Measurements from ENCODE around the gene ANO4. TPM values are rescaled to one million over a fixed set of nuclear protein-coding genes. Genes with fewer than 3 reads are reported as not detected.

The ANO4 gene
- total and polyA plus RNA-seq, 4 experiments from 2014 or later = not detected

- peaks cover 0 to 1% of the 10 kb centered on the region in 2 donors for H3K27me3 Mint-ChIP-seq
- no peak overlapping the region for H3K4me3 Mint-ChIP-seq
- H3K27me3 ChIP-seq (ENCODE audit: insufficient read depth, low read length) = no peaks in the 10 kb centered on the region
- H3K27ac ChIP-seq (ENCODE audit: low read depth, low read length) = no peak overlapping the region
- DNase-seq = no peak
- ChIA-PET CTCF (ENCODE audit: partially characterized antibody) (no interaction called here), POLR2A (ENCODE audit: partially characterized antibody) (no interaction called here)
- no peaks in the 10 kb centered on the region for H3K4me1 Mint-ChIP-seq
- no peak overlapping the region for H3K27ac Mint-ChIP-seq
- H3K36me3 ChIP-seq (ENCODE audit: insufficient read depth, low read length) = no peaks in the 10 kb centered on the region
- H3K36me3 Mint-ChIP-seq = no peaks in the 10 kb centered on the region
- no peak overlapping the region for H3K4me3 ChIP-seq (ENCODE audit: low read length in 2 of 2)
- H3K9me3 ChIP-seq (ENCODE audit: control insufficient read depth in 1 of 2, low read length in 2 of 2) = no peaks in the 10 kb centered on the region
- intact Hi-C loops (cut with micrococcal nuclease) = no loop called here
- no peaks in the 10 kb centered on the region for H3K4me1 ChIP-seq (ENCODE audit: insufficient read depth, low read length)
- peaks cover 0 to 9% (median 2%) of the 10 kb centered on the region in 8 donors for H3K9me3 Mint-ChIP-seq
Observed at GRCh38 chr12:100801320-100801719, 6.7 kb downstream of the ANO4 start.

GRCh38 chr12:100808777-100809176 is 14.2 kb downstream of the ANO4 start:
- Histone ChIP-seq H3K9me3 (ENCODE audit: control insufficient read depth in 1 of 2, low read length in 2 of 2) (no peaks in the 10 kb centered on the region), H3K27ac (ENCODE audit: low read depth, low read length) (no peak overlapping the region), H3K36me3 (ENCODE audit: insufficient read depth, low read length) (no peaks in the 10 kb centered on the region), H3K4me1 (ENCODE audit: insufficient read depth, low read length) (no peaks in the 10 kb centered on the region), H3K4me3 (ENCODE audit: low read length in 2 of 2) (no peak overlapping the region), H3K27me3 (ENCODE audit: insufficient read depth, low read length) (no peaks in the 10 kb centered on the region)
- DNase-seq = no peak
- Mint-ChIP-seq H3K27ac (no peak overlapping the region), H3K4me1 (no peaks in the 10 kb centered on the region), H3K9me3 (peaks cover 0 to 23% (median 2%) of the 10 kb centered on the region in 8 donors), H3K27me3 (peaks cover 2 to 5% of the 10 kb centered on the region in 2 donors), H3K4me3 (no peak overlapping the region), H3K36me3 (no peaks in the 10 kb centered on the region)
- POLR2A ChIA-PET (ENCODE audit: partially characterized antibody) = no interaction called here
- intact Hi-C loops (cut with micrococcal nuclease) = no loop called here
- CTCF ChIA-PET (ENCODE audit: partially characterized antibody) = no interaction called here

- POLR2A ChIA-PET (ENCODE audit: partially characterized antibody) = no interaction called here
- Histone ChIP-seq H3K27ac (ENCODE audit: low read depth, low read length) (no peak overlapping the region), H3K4me3 (ENCODE audit: low read length in 2 of 2) (no peak overlapping the region), H3K36me3 (ENCODE audit: insufficient read depth, low read length) (no peaks in the 10 kb centered on the region), H3K4me1 (ENCODE audit: insufficient read depth, low read length) (no peaks in the 10 kb centered on the region), H3K27me3 (ENCODE audit: insufficient read depth, low read length) (no peaks in the 10 kb centered on the region), H3K9me3 (ENCODE audit: control insufficient read depth in 1 of 2, low read length in 2 of 2) (no peaks in the 10 kb centered on the region)
- Mint-ChIP-seq H3K9me3 (peaks cover 0 to 5% (median 2%) of the 10 kb centered on the region in 8 donors), H3K36me3 (no peaks in the 10 kb centered on the region), H3K4me3 (no peak overlapping the region), H3K4me1 (no peaks in the 10 kb centered on the region), H3K27me3 (no peaks in the 10 kb centered on the region), H3K27ac (no peak overlapping the region)
- DNase-seq = no peak
- intact Hi-C loops (cut with micrococcal nuclease) = no loop called here
- CTCF ChIA-PET (ENCODE audit: partially characterized antibody) = no interaction called here
Observed at GRCh38 chr12:100820314-100820713, 25.7 kb downstream of the ANO4 start.

- no peaks in the 10 kb centered on the region for H3K36me3 ChIP-seq (ENCODE audit: insufficient read depth, low read length)
- H3K27me3 Mint-ChIP-seq = no peaks in the 10 kb centered on the region
- no peak overlapping the region for H3K27ac ChIP-seq (ENCODE audit: low read depth, low read length)
- ChIA-PET POLR2A (ENCODE audit: partially characterized antibody) (no interaction called here), CTCF (ENCODE audit: partially characterized antibody) (no interaction called here)
- no peaks in the 10 kb centered on the region for H3K27me3 ChIP-seq (ENCODE audit: insufficient read depth, low read length)
- H3K27ac Mint-ChIP-seq = no peak overlapping the region
- H3K4me3 ChIP-seq (ENCODE audit: low read length in 2 of 2) = no peak overlapping the region
- no peak overlapping the region for H3K4me3 Mint-ChIP-seq
- DNase-seq = no peak
- intact Hi-C loops (cut with micrococcal nuclease) = no loop called here
- no peaks in the 10 kb centered on the region for H3K4me1 Mint-ChIP-seq
- no peaks in the 10 kb centered on the region for H3K4me1 ChIP-seq (ENCODE audit: insufficient read depth, low read length)
- no peaks in the 10 kb centered on the region for H3K9me3 ChIP-seq (ENCODE audit: control insufficient read depth in 1 of 2, low read length in 2 of 2)
- no peaks in the 10 kb centered on the region for H3K36me3 Mint-ChIP-seq
- H3K9me3 Mint-ChIP-seq = peaks cover 0 to 8% (median 2%) of the 10 kb centered on the region in 8 donors
Observed at GRCh38 chr12:100823963-100824362, 29.4 kb downstream of the ANO4 start.

GRCh38 chr12:100824476-100824875 is 29.9 kb downstream of the ANO4 start:
- CTCF ChIA-PET (ENCODE audit: partially characterized antibody) = no interaction called here
- H3K36me3 ChIP-seq (ENCODE audit: insufficient read depth, low read length) = no peaks in the 10 kb centered on the region
- H3K9me3 ChIP-seq (ENCODE audit: control insufficient read depth in 1 of 2, low read length in 2 of 2) = no peaks in the 10 kb centered on the region
- H3K9me3 Mint-ChIP-seq = peaks cover 0 to 8% (median 2%) of the 10 kb centered on the region in 8 donors
- no peak overlapping the region for H3K4me3 Mint-ChIP-seq
- H3K4me1 Mint-ChIP-seq = no peaks in the 10 kb centered on the region
- intact Hi-C loops (cut with micrococcal nuclease) = no loop called here
- no peaks in the 10 kb centered on the region for H3K36me3 Mint-ChIP-seq
- no peak overlapping the region for H3K27ac ChIP-seq (ENCODE audit: low read depth, low read length)
- no peak for DNase-seq
- H3K27me3 Mint-ChIP-seq = no peaks in the 10 kb centered on the region
- H3K27ac Mint-ChIP-seq = no peak overlapping the region
- POLR2A ChIA-PET (ENCODE audit: partially characterized antibody) = no interaction called here
- H3K4me3 ChIP-seq (ENCODE audit: low read length in 2 of 2) = no peak overlapping the region
- H3K27me3 ChIP-seq (ENCODE audit: insufficient read depth, low read length) = no peaks in the 10 kb centered on the region
- H3K4me1 ChIP-seq (ENCODE audit: insufficient read depth, low read length) = no peaks in the 10 kb centered on the region

GRCh38 chr12:100826323-100826722 is 31.7 kb downstream of the ANO4 start:
- peak in 1 of 5 donors; percentile 0 for DNase-seq
- CTCF ChIA-PET (ENCODE audit: partially characterized antibody) = no interaction called here

GRCh38 chr12:100827901-100828520 is 33.4 kb downstream of the ANO4 start:
- intact Hi-C loops (cut with micrococcal nuclease) = no loop called here
- H3K27me3 Mint-ChIP-seq = no peaks in the 10 kb centered on the region
- Histone ChIP-seq H3K27ac (ENCODE audit: low read depth, low read length) (no peak overlapping the region), H3K4me3 (ENCODE audit: low read length in 2 of 2) (no peak overlapping the region), H3K4me1 (ENCODE audit: insufficient read depth, low read length) (no peaks in the 10 kb centered on the region), H3K27me3 (ENCODE audit: insufficient read depth, low read length) (no peaks in the 10 kb centered on the region), H3K36me3 (ENCODE audit: insufficient read depth, low read length) (no peaks in the 10 kb centered on the region), H3K9me3 (ENCODE audit: control insufficient read depth in 1 of 2, low read length in 2 of 2) (no peaks in the 10 kb centered on the region)
- no peaks in the 10 kb centered on the region for H3K36me3 Mint-ChIP-seq
- POLR2A ChIA-PET (ENCODE audit: partially characterized antibody) = no interaction called here
- H3K27ac Mint-ChIP-seq = no peak overlapping the region
- no peak overlapping the region for H3K4me3 Mint-ChIP-seq
- DNase-seq = no peak
- no peaks in the 10 kb centered on the region for H3K4me1 Mint-ChIP-seq
- CTCF ChIA-PET (ENCODE audit: partially characterized antibody) = no interaction called here
- H3K9me3 Mint-ChIP-seq = peaks cover 0 to 6% (median 3%) of the 10 kb centered on the region in 8 donors

More at GRCh38 chr12:100826323-100826722, 31.7 kb downstream of the ANO4 start:
- Mint-ChIP-seq H3K4me3 (no peak overlapping the region), H3K4me1 (no peaks in the 10 kb centered on the region), H3K27me3 (no peaks in the 10 kb centered on the region), H3K36me3 (no peaks in the 10 kb centered on the region), H3K9me3 (peaks cover 0 to 5% (median 2%) of the 10 kb centered on the region in 8 donors), H3K27ac (no peak overlapping the region)
- Histone ChIP-seq H3K27me3 (ENCODE audit: insufficient read depth, low read length) (no peaks in the 10 kb centered on the region), H3K4me3 (ENCODE audit: low read length in 2 of 2) (no peak overlapping the region), H3K9me3 (ENCODE audit: control insufficient read depth in 1 of 2, low read length in 2 of 2) (no peaks in the 10 kb centered on the region), H3K27ac (ENCODE audit: low read depth, low read length) (no peak overlapping the region), H3K4me1 (ENCODE audit: insufficient read depth, low read length) (no peaks in the 10 kb centered on the region), H3K36me3 (ENCODE audit: insufficient read depth, low read length) (no peaks in the 10 kb centered on the region)
- POLR2A ChIA-PET (ENCODE audit: partially characterized antibody) = no interaction called here
- intact Hi-C loops (cut with micrococcal nuclease) = no loop called here

Measured in CD4-positive, alpha-beta memory T cell (primary cell).